ENCODE data around the gene KCNG2. TPM values are rescaled to one million over a fixed set of nuclear protein-coding genes. Genes with fewer than 3 reads are reported as not detected.

The KCNG2 gene
- total and polyA plus RNA-seq, 2 of the 8 experiments (the other 6 are each of a cell fraction or from before 2014, with no cell fraction given) = 0.19 to 0.74 TPM

DNA sequence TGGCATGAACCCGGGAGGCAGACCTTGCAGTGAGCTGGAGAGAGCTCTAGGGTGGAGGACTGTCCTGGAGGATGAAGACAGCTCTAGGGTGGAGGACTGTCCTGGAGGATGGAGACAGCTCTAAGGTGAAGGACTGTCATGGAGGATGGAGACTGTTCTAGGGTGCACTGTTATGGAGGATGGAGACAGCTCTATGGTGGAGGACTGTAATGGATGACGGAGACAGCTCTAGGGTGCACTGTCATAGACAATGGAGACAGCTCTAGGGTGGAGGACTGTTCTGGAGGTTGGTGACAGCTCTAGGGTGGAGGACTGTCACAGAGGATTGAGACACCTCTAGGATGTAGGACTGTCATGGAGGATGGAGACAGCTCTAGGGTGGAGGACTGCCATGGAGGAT lies 21.1 kb upstream of the KCNG2 start:
- Histone ChIP-seq H2AK5ac (ENCODE audit: low read depth, low read length) (no peak overlapping the region), H2BK15ac (ENCODE audit: low read length) (no peak overlapping the region), H2BK20ac (ENCODE audit: low read length) (no peak overlapping the region), H3K79me1 (ENCODE audit: low read depth, low read length) (no peaks in the 10 kb centered on the region; the same call in 1 of the 2 replicates), H3K9me3 (ENCODE audit: insufficient read depth in 2 of 2, low read depth in 1 of 2, low read length in 1 of 2) (peaks cover 0 to 2% of the 10 kb centered on the region in 2 experiments; a peak in 1 of 4 replicates), H2AFZ (ENCODE audit: low read length) (no peak overlapping the region), H3K14ac (ENCODE audit: insufficient read length) (no peak overlapping the region), H3K27ac (ENCODE audit: low read depth, low read length) (no peak overlapping the region), H4K5ac (ENCODE audit: insufficient read length, low read depth, low read length) (no peak overlapping the region), H3K4me2 (ENCODE audit: insufficient read depth in 1 of 2, low read depth in 2 of 2, low read length in 2 of 2) (no peak overlapping the region), H3K4me3 (ENCODE audit: extremely low read depth in 1 of 4, insufficient read depth in 2 of 4, low read depth in 3 of 4, low read length in 4 of 4) (no peak overlapping the region), H3K18ac (ENCODE audit: extremely low read depth, low read length) (no peak overlapping the region), H3K23me2 (ENCODE audit: low read depth, low read length) (0 out of 2 replicates have a peak, but pooled peaks cover 2% of the 10 kb centered on the region), H3K56ac (replicated peaks; ENCODE audit: insufficient read length, low read depth, low read length) (no peak overlapping the region), H4K8ac (ENCODE audit: extremely low read depth, insufficient read depth, low read length) (no peak overlapping the region), H3K27me3 (replicated peaks in 1 of 4; ENCODE audit: control insufficient read depth in 3 of 4, extremely low read depth in 1 of 4, insufficient read depth in 3 of 4, low read length in 3 of 4) (no peaks in the 10 kb centered on the region), H3K36me3 (ENCODE audit: control insufficient read depth in 2 of 4, insufficient read depth in 4 of 4, low read length in 3 of 4) (no peaks in the 10 kb centered on the region), H3K4ac (replicated peaks; ENCODE audit: insufficient read length, low read depth, low read length) (no peak overlapping the region), H2BK5ac (ENCODE audit: low read depth, low read length) (no peak overlapping the region), H3K79me2 (ENCODE audit: control insufficient read depth in 1 of 2, insufficient read depth in 2 of 2, low read length in 2 of 2) (no peaks in the 10 kb centered on the region), H2BK120ac (replicated peaks; ENCODE audit: low read depth, low read length) (no peak overlapping the region), H4K91ac (replicated peaks; ENCODE audit: insufficient read length, low read length) (no peak overlapping the region), H3K23ac (ENCODE audit: insufficient read length) (no peak overlapping the region), H3K4me1 (replicated peaks in 1 of 4; ENCODE audit: control insufficient read depth in 3 of 4, insufficient read depth in 4 of 4, low read length in 3 of 4) (no peaks in the 10 kb centered on the region), H4K20me1 (replicated peaks in 1 of 2; ENCODE audit: control insufficient read depth in 1 of 2, insufficient read depth in 2 of 2, low read length in 2 of 2) (no peaks in the 10 kb centered on the region), H2BK12ac (ENCODE audit: low read depth, low read length) (no peak overlapping the region), H3K9ac (replicated peaks in 1 of 4; ENCODE audit: extremely low read depth in 1 of 4, low read depth in 3 of 4, low read length in 3 of 4) (no peak overlapping the region)
- ChIA-PET POLR2A (ENCODE audit: partially characterized antibody) (interaction anchor here (1.6 kb wide), 1 partner anchor 258 kb away, joined by 3 read pairs; the partner anchor contains the start of gene RBFA), CTCF (ENCODE audit: partially characterized antibody) (interaction anchor here (0.7 to 1.9 kb wide), 4 partner anchors 23 to 395 kb away, joined by 3 to 5 read pairs (median 4); no protein-coding TSS in a partner anchor)
- WGBS, 2 experiments (ENCODE audit: extremely low coverage in 1 of 2, insufficient coverage in 1 of 2, insufficient read length in 1 of 2, insufficient replicate concordance in 2 of 2, low coverage in 1 of 2, low lambda C conversion rate in 2 of 2, missing lambda C conversion rate in 1 of 2) = 83% methylated on average over 2 of the region's 2 CpGs; no CpG with 5 or more reads in 1 of the 2 experiments
- FAIRE-seq = no peak
- no peak for DNase-seq (ENCODE audit: low read depth in 1 of 2, low spot score in 2 of 2)
- no peak for TF ChIP-seq SP1 (IDR thresholded peaks at IDR 0.05; ENCODE audit: low read depth, low read length)
- no peak for TF ChIP-seq YY1 (IDR thresholded peaks at IDR 0.05; ENCODE audit: low read depth, low read length)
- TF ChIP-seq HDAC2 (IDR thresholded peaks at IDR 0.05; ENCODE audit: borderline replicate concordance in 1 of 2, low read depth in 2 of 2, low read length in 2 of 2) = no peak
- no peak for TF ChIP-seq RBBP5 (IDR thresholded peaks at IDR 0.05; ENCODE audit: borderline replicate concordance, low read depth, low read length)
- TF ChIP-seq CEBPB (IDR thresholded peaks at IDR 0.05; ENCODE audit: low read depth, low read length) = no peak
- no peak for TF ChIP-seq ZNF274 (IDR thresholded peaks at IDR 0.05; ENCODE audit: borderline replicate concordance, extremely low read depth, low read length)
- no peak for TF ChIP-seq NANOG (IDR thresholded peaks at IDR 0.05; ENCODE audit: insufficient read depth, low read depth, low read length, poor library complexity, severe bottlenecking)
- TF ChIP-seq TAF1 (IDR thresholded peaks at IDR 0.05; ENCODE audit: low read depth, low read length) = no peak
- no peak for TF ChIP-seq PHF8 (conservative IDR thresholded peaks at IDR 0.05; ENCODE audit: low read depth, low read length)
- TF ChIP-seq TEAD4 (IDR thresholded peaks at IDR 0.05; ENCODE audit: low read depth, low read length) = no peak
- TF ChIP-seq ASH2L (IDR thresholded peaks at IDR 0.05; ENCODE audit: low read length) = no peak
- no peak for TF ChIP-seq CREB1 (IDR thresholded peaks at IDR 0.05)
- no peak for TF ChIP-seq GABPA (IDR thresholded peaks at IDR 0.05; ENCODE audit: borderline replicate concordance, insufficient read depth, low read length)
- TF ChIP-seq RXRA (IDR thresholded peaks at IDR 0.05; ENCODE audit: insufficient read depth, low read depth, low read length) = no peak
- TF ChIP-seq POLR2AphosphoS5 (IDR thresholded peaks at IDR 0.05; ENCODE audit: low read depth, low read length) = no peak

All from H1 (cell line).